Nephron progenitor cell (in vitro differentiated cells): ENCODE measurements around the gene BAG3.
"Not testable (repeated sequence)": the region's sequence is repeated elsewhere in the genome, so short reads cannot be mapped to it uniquely, and the experiment has no call there.

Experiments used
- DNase-seq: peaks from one replicate; pipeline ENCODE4 v3.0.0; 2021
- H3K27ac Mint-ChIP-seq: 2 replicates; pipeline ENCODE4 v1.8.0; 2021; ENCODE audit warnings: mild to moderate bottlenecking, moderate library complexity, mixed read lengths
- H3K27me3 Mint-ChIP-seq: 2 replicates; pipeline ENCODE4 v1.8.0; 2021; ENCODE audit warnings: mild to moderate bottlenecking, low read depth, mixed read lengths; ENCODE audit not compliant: poor library complexity
- H3K36me3 Mint-ChIP-seq: 2 replicates; pipeline ENCODE4 v1.8.0; 2021; ENCODE audit warnings: low read depth, mixed read lengths
- H3K4me1 Mint-ChIP-seq: 2 replicates; pipeline ENCODE4 v1.8.0; 2021; ENCODE audit warnings: mixed read lengths
- H3K4me3 Mint-ChIP-seq: 2 replicates; pipeline ENCODE4 v1.8.0; 2021; ENCODE audit warnings: mild to moderate bottlenecking, moderate library complexity, mixed read lengths
- H3K9me3 Mint-ChIP-seq: 2 replicates; pipeline ENCODE4 v1.8.0; 2021; ENCODE audit warnings: mild to moderate bottlenecking, moderate library complexity, mixed read lengths
- CTCF ChIP-seq: fragments of 200-600 bp; sonication (generic); IDR thresholded peaks from 2 replicates; pipeline ENCODE4 v1.5.0; 2021; ENCODE audit warnings: antibody characterized with exemption

BAG3 gene

DNA sequence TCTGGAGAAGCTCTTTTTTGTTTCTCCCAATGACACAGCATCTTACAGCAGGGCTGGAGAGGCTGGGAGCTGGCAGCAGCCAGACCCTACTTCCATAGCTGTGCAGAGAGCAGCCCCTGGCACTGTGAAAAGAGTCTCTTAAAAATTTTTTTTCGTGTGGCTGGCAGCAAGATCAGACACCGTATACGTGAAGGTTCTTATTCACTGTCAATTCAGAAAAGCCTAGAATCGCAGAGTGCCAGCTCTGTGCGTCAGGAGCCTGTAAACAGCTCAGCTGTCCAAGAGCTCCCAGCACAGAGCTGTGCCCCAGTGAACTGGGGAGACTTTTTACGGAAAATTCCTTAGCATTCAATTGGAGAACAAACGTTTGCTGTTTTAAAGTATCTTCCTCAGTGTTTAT is 6.5 kb downstream of the BAG3 start:
- peaks cover 60% of the 10 kb centered on the region for H3K36me3 Mint-ChIP-seq
- TF ChIP-seq CTCF: no peak
- H3K4me3 Mint-ChIP-seq: no peak overlapping the region
- H3K27ac Mint-ChIP-seq: no peak overlapping the region
- H3K9me3 Mint-ChIP-seq: no peaks in the 10 kb centered on the region
- peaks cover 64% of the 10 kb centered on the region for H3K4me1 Mint-ChIP-seq
- H3K27me3 Mint-ChIP-seq: no peaks in the 10 kb centered on the region
- DNase-seq: no peak

- H3K9me3 Mint-ChIP-seq: no peaks in the 10 kb centered on the region
- peaks cover 64% of the 10 kb centered on the region for H3K36me3 Mint-ChIP-seq
- H3K4me1 Mint-ChIP-seq: peaks cover 63% of the 10 kb centered on the region
- peak overlapping the region; percentile 42 for H3K4me3 Mint-ChIP-seq
- DNase-seq: peak; percentile 42
- TF ChIP-seq CTCF: no peak
- no peaks in the 10 kb centered on the region for H3K27me3 Mint-ChIP-seq
- H3K27ac Mint-ChIP-seq: peak overlapping the region; percentile 96
Observed at GRCh38 chr10:119658274-119658673, 7.1 kb downstream of the BAG3 start.

GRCh38 chr10:119659951-119660350 is 8.8 kb downstream of the BAG3 start:
- Mint-ChIP-seq H3K27me3 (no peaks in the 10 kb centered on the region), H3K27ac (no peak overlapping the region), H3K4me3 (no peak overlapping the region), H3K4me1 (peaks cover 62% of the 10 kb centered on the region), H3K9me3 (no peaks in the 10 kb centered on the region), H3K36me3 (peaks cover 68% of the 10 kb centered on the region)
- no peak for TF ChIP-seq CTCF
- no peak for DNase-seq

- peaks cover 56% of the 10 kb centered on the region for H3K4me1 Mint-ChIP-seq
- H3K4me3 Mint-ChIP-seq, H3K27ac Mint-ChIP-seq: not testable (repeated sequence)
Observed at GRCh38 chr10:119662076-119662605, 11.0 kb downstream of the BAG3 start.

GRCh38 chr10:119663866-119664698 is 12.9 kb downstream of the BAG3 start:
- TF ChIP-seq CTCF: no peak
- Mint-ChIP-seq H3K4me1 (peaks cover 56% of the 10 kb centered on the region), H3K27ac (peak overlapping the region; percentile 50), H3K27me3 (peaks cover 7% of the 10 kb centered on the region), H3K4me3 (no peak overlapping the region), H3K9me3 (no peaks in the 10 kb centered on the region), H3K36me3 (peaks cover 46% of the 10 kb centered on the region)
- no peak for DNase-seq

More at GRCh38 chr10:119662076-119662605, 11.0 kb downstream of the BAG3 start:
- peaks cover 59% of the 10 kb centered on the region for H3K36me3 Mint-ChIP-seq
- H3K9me3 Mint-ChIP-seq, H3K27me3 Mint-ChIP-seq, DNase-seq: not testable (repeated sequence)

DNA sequence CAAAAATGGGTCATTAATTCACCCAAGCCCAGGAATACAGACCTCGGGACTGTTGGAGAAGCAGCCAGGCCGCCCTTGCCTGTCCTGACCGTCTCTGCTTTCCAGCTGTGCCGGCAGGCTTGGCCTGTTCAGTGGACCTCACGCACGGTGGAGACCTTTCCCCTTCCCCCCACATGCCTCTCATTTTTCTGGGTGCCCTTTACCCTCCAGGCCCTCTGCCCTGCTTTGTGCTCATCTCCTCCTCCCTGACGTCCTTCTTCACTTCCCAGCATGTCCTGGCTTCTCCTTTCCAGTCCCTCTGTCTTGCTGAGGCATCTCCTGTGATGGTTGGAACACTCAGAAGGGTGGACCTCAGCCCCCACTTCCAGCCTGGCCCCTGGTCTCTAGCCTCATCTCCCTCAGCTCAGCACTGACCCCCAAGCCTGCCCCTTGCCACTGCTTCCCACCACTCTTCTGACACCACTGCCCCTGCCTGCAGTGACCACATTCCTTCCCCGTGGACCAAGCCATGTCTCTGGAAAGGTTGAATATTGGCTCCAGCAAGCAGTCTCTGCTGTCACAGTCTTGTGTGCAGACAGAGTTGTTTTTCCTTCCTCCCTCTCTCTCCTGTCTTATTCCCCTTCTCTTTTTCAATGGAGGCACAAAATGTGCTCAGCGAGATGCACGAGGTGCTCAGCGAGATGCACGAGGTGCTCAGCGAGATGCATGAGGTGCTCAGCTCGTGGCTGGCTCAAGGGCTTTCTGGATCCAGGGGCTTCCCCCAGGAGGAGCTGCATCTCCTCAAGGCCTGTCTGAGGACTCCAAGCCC is 14.9 kb downstream of the BAG3 start:
- peak overlapping the region; percentile 36 for H3K27ac Mint-ChIP-seq

More for the DNA sequence above, 14.9 kb downstream of the BAG3 start:
- TF ChIP-seq CTCF: no peak
- peaks cover 62% of the 10 kb centered on the region for H3K4me1 Mint-ChIP-seq
- H3K36me3 Mint-ChIP-seq: peaks cover 37% of the 10 kb centered on the region
- DNase-seq: no peak
- no peaks in the 10 kb centered on the region for H3K9me3 Mint-ChIP-seq
- H3K4me3 Mint-ChIP-seq: no peak overlapping the region
- peaks cover 7% of the 10 kb centered on the region for H3K27me3 Mint-ChIP-seq
